Fibroblast of lung (primary cell): Measurements from ENCODE around the gene IGFLR1. TPM values are rescaled to one million over a fixed set of nuclear protein-coding genes. Genes with fewer than 3 reads are reported as not detected.

Source experiments
- DNase-seq, 2 donors: peaks; one replicate each; pipeline versions ENCODE4 v3.0.0 to v3.0.0-alpha.2; 2010; ENCODE audit warnings: low read depth in 2 of 2
- H2AFZ ChIP-seq: 2 replicates; pipeline ENCODE4 v1.5.1; 2012; ENCODE audit warnings: low read length, control low read depth, inconsistent platforms
- H3K27ac ChIP-seq: 2 replicates; pipeline ENCODE4 v1.5.1; 2011; ENCODE audit warnings: low read length, control low read depth; ENCODE audit not compliant: insufficient read depth
- H3K27me3 ChIP-seq: 2 replicates; pipeline ENCODE4 v1.5.1; 2011; ENCODE audit warnings: mild to moderate bottlenecking, low read length; ENCODE audit not compliant: control insufficient read depth, insufficient read depth
- H3K36me3 ChIP-seq: 2 replicates; pipeline ENCODE4 v1.5.1; 2011; ENCODE audit warnings: low read length; ENCODE audit not compliant: control insufficient read depth, insufficient read depth
- H3K4me1 ChIP-seq: 2 replicates; pipeline ENCODE4 v1.5.1; 2011; ENCODE audit warnings: low read length; ENCODE audit not compliant: control insufficient read depth, insufficient read depth; ENCODE audit errors: extremely low read depth
- H3K4me2 ChIP-seq: 2 replicates; pipeline ENCODE4 v1.5.1; 2011; ENCODE audit warnings: low read length, control low read depth; ENCODE audit not compliant: insufficient read depth; ENCODE audit errors: extremely low read depth
- H3K4me3 ChIP-seq, 4 experiments: fragments of 200-600 bp in 1 of 4; sonication (generic) in 1 of 4; replicated peaks in 1 of 4; 2 replicates each; pipeline ENCODE4 v1.5.1; 2011 to 2016; ENCODE audit warnings: low read length in 4 of 4, low read depth in 3 of 4, mild to moderate bottlenecking in 3 of 4, control low read depth in 2 of 4, inconsistent platforms in 1 of 4, mixed read lengths in 1 of 4; ENCODE audit not compliant: insufficient read depth in 1 of 4; ENCODE audit errors: control extremely low read depth in 1 of 4
- H3K79me2 ChIP-seq: 2 replicates; pipeline ENCODE4 v1.5.1; 2012; ENCODE audit warnings: mild to moderate bottlenecking, low read length, inconsistent platforms; ENCODE audit not compliant: control insufficient read depth, insufficient read depth
- H3K9ac ChIP-seq: 2 replicates; pipeline ENCODE4 v1.5.1; 2011; ENCODE audit warnings: mild to moderate bottlenecking, low read length, control low read depth; ENCODE audit not compliant: insufficient read depth
- H3K9me3 ChIP-seq: 2 replicates; pipeline ENCODE4 v1.5.1; 2012; ENCODE audit warnings: low read depth, low read length; ENCODE audit not compliant: control insufficient read depth, insufficient read depth
- H4K20me1 ChIP-seq: 2 replicates; pipeline ENCODE4 v1.5.1; 2011; ENCODE audit warnings: low read length; ENCODE audit not compliant: control insufficient read depth, insufficient read depth; ENCODE audit errors: extremely low read depth
- EZH2 ChIP-seq: IDR thresholded peaks from 2 replicates; pipeline ENCODE4 v1.5.1; 2012; ENCODE audit warnings: low read length, control low read depth, mild to moderate bottlenecking; ENCODE audit errors: missing control alignments
- polyA plus RNA-seq, 2 donors: library from polyadenylated mRNA; depleted of rRNA in 1 of 2; stranded (reverse) in 1 of 2; unstranded in 1 of 2; fragments of >200 nt; gene quantifications; 2 replicates each; pipeline ENCODE4 v1.2.1, GENCODE V29; 2011 to 2012; ENCODE audit warnings: missing spikeins in 1 of 2
- total RNA-seq: library from RNA; depleted of rRNA; stranded (reverse); fragments of >200 nt; gene quantifications from 2 replicates; pipeline ENCODE4 v1.2.1, GENCODE V29; 2014
- TF ChIP-seq, protein P1 (sequence below), 2 donors: IDR thresholded peaks in 1 of 2; conservative IDR thresholded peaks in 1 of 2; 1 replicate in 1 of 2; 2 replicates in 1 of 2; pipeline ENCODE4 v1.5.1; 2011 to 2012; ENCODE audit warnings: low read length in 2 of 2, control low read depth in 1 of 2, inconsistent platforms in 1 of 2, low read depth in 1 of 2, mild to moderate bottlenecking in 1 of 2

Gene IGFLR1
- total and polyA plus RNA-seq, 2 donors (not counting 1 experiment from before 2014, with no cell fraction given), result 0.17 to 0.75 TPM

DNA sequence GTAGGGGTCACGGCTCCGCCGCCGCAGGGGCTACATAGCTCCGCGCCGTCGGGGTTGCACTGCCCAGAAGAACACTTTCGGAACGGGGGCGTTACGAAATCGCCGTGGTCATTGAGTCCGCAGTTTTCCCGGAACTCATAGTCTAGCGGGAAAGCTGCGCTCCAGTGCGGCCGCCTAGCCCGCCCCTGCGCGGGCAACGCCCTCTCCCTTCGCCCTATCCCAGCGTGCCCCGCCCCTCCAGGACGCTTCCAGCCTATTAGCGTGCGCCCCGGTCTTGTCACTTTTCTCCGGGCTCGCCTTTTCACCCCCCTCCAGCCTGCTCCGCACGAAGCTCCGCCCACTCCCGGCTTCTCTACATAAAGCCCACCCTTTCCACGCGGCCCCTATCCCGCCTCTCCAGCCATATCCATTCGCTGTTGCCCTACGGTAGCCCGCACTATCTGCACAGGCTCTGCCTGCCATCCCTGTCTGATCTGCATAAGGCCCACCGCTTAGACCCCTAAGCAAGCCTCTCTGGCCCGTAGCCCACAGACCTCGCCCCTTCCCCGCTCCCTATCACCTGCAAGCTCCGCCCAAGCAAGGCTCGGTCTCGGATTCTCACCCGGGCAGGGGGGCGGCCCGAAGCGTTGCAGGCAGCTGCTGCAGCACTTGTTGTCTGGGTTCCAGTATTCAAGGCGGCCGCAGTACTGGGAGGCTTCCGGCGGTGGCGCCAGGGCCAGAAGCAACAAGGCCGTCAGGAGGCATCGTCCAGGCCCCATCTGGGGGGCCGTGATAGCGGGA is 1.6 kb downstream of the IGFLR1 start:
- Histone ChIP-seq H3K27me3 (no peaks in the 10 kb centered on the region), H3K79me2 (no peaks in the 10 kb centered on the region), H3K4me1 (peaks cover 12% of the 10 kb centered on the region), H3K9me3 (no peaks in the 10 kb centered on the region), H3K36me3 (peaks cover 16% of the 10 kb centered on the region), H4K20me1 (no peaks in the 10 kb centered on the region), H3K4me2 (peak overlapping the region; percentile 95), H3K27ac (peak overlapping the region; percentile 79), H3K4me3 (peak overlapping the region; percentile 56 to 64 (median 60)), H3K9ac (peak overlapping the region; percentile 55), H2AFZ (peak overlapping the region; percentile 84)
- DNase-seq, result peak; percentile 94 to 95
- TF ChIP-seq, protein P1, sequence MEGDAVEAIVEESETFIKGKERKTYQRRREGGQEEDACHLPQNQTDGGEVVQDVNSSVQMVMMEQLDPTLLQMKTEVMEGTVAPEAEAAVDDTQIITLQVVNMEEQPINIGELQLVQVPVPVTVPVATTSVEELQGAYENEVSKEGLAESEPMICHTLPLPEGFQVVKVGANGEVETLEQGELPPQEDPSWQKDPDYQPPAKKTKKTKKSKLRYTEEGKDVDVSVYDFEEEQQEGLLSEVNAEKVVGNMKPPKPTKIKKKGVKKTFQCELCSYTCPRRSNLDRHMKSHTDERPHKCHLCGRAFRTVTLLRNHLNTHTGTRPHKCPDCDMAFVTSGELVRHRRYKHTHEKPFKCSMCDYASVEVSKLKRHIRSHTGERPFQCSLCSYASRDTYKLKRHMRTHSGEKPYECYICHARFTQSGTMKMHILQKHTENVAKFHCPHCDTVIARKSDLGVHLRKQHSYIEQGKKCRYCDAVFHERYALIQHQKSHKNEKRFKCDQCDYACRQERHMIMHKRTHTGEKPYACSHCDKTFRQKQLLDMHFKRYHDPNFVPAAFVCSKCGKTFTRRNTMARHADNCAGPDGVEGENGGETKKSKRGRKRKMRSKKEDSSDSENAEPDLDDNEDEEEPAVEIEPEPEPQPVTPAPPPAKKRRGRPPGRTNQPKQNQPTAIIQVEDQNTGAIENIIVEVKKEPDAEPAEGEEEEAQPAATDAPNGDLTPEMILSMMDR (conservative IDR thresholded peaks at IDR 0.05 in 1 of 2, IDR thresholded peaks at IDR 0.05 in 1 of 2; ENCODE audit: low read depth in 1 of 2, low read length in 2 of 2), result no peak
- no peak for TF ChIP-seq EZH2

DNA sequence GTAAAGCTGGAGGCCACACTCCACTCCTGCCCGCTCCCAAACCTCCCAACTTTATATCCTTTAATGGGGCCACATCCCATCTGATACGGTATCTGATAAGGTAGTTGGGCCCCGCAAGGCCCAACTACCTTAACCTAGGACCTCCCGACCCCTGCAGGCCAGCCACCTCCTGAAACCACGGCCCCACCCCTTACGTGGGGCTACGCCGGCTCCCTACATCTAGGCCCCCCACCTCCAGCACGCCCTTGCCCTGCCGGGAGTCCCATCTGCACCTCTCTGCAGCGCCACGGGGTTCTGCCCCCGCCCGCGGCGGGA is 2.2 kb downstream of the IGFLR1 start:
- Histone ChIP-seq H4K20me1 (no peaks in the 10 kb centered on the region), H3K27ac (peak overlapping the region; percentile 79)

More for the DNA sequence above, 2.2 kb downstream of the IGFLR1 start:
- peak overlapping the region; percentile 40 for H2AFZ ChIP-seq
- no peak for DNase-seq
- H3K4me1 ChIP-seq, result peaks cover 12% of the 10 kb centered on the region
- peaks cover 19% of the 10 kb centered on the region for H3K36me3 ChIP-seq
- H3K4me2 ChIP-seq, result peak overlapping the region; percentile 71
- H3K9ac ChIP-seq, result peak overlapping the region; percentile 55
- H3K27me3 ChIP-seq, result no peaks in the 10 kb centered on the region
- peak overlapping the region; percentile 56 to 62 (median 58) for H3K4me3 ChIP-seq
- TF ChIP-seq EZH2, result no peak
- TF ChIP-seq, protein P1 (conservative IDR thresholded peaks at IDR 0.05 in 1 of 2, IDR thresholded peaks at IDR 0.05 in 1 of 2; ENCODE audit: low read depth in 1 of 2, low read length in 2 of 2), result no peak
- H3K9me3 ChIP-seq, result no peaks in the 10 kb centered on the region
- no peaks in the 10 kb centered on the region for H3K79me2 ChIP-seq
